GM19043 (cell line): ENCODE measurements around the gene IFNAR1.

Experiments
- ATAC-seq: cut with Tn5 transposase; IDR thresholded peaks from one replicate; pipeline ENCODE4 v1.9.1; 2021; ENCODE audit warnings: low read depth; ENCODE audit not compliant: unreplicated experiment

The IFNAR1 gene

DNA sequence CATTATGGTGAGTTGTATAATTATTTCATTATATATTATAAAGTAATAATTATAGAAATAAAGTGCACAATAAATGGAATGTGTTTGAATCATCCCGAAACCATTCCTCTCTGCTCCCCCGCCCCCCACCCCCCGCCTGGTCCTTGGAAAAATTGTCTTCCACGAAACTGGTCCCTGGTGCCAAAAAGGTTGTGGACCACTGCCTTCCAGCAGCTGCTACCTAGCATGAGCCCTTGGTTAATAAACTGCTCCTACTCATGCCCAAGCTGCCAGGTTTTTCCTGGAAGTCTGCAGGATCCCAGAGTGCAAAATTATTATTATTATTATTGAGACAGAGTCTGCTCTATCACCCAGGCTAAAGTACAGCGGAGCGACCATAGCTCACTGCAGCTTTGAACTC is 71.7 kb downstream of the IFNAR1 start:
- ATAC-seq: no peak

DNA sequence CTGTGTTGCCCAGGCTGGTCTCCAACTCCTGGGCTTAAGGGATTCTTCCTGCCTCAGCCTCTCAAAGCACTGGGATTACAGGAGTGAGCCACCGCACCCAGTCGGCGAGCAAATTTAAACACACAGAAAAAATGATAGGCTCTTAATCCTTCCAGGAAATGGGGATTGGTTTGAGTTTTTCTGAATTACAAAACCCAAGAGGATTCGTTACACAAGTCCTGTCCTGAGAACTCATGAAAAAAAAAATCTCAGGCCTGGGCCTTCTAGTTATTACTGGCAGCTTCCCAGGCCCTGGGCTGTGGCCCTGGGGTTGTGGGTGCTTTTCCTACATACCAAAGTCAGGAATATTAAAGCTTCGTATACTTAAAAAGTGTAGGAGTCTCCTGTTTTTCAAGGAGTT is 72.2 kb downstream of the IFNAR1 start:
- ATAC-seq: no peak

DNA sequence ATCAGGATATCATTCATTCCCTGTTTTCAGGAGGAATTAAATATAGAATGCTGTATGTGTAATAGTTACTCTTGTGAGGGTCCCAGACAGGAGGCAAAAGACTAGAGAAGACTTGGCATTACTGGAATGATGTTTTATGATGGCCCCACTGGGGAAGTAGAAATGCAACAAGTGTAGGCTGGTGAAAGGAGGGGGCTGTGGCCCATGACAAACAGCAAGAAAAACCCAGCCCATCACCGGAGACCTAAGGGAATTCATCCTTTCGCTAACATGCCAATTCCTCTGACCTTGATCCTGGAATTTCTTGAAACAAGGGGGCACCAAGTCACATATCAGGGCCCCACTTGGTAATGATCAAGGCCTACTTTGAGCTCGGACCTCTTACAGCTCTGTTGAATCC is 72.9 kb downstream of the IFNAR1 start:
- no peak for ATAC-seq

DNA sequence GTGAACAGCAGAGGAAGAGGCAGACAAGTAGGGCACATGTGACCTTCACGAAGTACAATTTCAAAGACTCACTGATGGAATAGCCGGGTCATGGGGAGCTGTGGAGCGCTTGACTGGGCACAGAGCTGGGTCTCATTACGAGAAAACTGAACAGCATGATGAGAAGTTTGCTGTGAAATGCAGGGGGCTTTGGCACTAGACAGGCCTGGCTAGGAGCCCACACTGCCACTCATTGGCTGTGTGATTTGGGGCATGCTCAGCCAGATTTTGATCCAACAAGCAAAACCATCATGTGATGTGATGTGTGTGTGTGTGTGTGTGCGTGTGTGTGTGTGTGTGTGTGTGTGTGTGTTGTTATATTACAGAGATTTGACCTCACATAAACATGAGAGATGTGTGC is 73.6 kb downstream of the IFNAR1 start:
- ATAC-seq: no peak

DNA sequence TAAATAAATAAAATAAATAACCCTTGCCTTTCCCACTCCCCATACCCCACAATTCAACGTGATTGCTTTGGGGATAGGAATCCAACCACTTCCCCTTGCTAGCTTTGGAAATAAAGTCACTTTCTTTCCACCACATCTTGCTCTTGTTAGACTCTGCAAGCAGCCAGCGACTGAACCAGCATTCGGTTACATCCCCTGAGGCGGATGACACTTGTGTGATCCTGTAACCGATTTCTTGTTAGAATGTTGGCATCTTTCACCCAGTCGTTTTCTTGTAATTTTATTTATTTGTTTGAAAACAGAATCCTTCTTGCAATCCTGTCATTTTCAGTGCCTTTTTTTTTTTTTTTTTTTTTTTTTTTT is 76.8 kb downstream of the IFNAR1 start:
- no peak for ATAC-seq

DNA sequence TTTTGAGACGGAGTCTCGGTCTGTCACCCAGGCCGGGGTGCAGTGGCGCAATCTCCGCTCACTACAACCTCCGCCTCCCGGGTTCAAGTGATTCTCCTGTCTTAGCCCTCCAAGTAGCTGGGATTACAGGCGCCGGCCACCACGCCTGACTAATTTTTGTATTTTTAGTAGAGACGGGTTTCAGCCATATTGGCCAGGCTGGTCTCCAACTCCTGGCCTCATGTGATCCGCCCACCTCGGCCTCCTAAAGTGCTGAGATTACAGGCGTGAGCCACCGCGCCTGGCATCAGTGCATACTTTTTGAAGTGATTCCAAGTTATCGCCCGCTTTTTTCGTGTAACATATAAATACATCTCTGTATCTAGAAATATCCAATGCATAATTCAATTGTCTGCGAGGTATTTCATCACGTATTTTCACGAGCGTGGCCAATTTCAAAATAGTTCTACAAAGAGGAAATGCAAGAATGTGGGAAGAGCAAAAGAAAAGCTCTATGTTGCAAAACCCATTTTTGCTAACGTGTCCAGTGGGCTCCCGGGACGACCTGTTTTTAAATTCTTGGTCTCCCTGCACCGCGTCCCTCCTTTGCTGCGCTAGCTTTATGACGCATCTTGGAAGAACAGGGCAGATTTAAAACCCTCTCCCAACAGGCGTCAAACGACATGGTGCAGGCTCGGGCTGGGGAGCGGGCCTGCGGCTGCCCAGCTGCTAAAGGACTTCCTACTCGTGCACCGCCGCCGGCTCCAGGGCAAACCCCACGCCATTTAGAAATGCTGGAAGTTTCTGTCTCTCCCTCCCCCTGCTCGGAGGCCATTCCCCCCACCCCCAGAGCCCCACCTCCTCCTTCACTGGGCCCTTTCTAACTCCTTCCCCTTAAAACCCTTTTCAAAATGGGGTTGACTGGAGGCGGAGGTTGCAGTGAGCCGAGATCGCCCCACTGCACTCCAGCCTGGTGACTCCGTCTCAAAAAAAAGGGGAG is 77.5 kb downstream of the IFNAR1 start:
- ATAC-seq: no peak

DNA sequence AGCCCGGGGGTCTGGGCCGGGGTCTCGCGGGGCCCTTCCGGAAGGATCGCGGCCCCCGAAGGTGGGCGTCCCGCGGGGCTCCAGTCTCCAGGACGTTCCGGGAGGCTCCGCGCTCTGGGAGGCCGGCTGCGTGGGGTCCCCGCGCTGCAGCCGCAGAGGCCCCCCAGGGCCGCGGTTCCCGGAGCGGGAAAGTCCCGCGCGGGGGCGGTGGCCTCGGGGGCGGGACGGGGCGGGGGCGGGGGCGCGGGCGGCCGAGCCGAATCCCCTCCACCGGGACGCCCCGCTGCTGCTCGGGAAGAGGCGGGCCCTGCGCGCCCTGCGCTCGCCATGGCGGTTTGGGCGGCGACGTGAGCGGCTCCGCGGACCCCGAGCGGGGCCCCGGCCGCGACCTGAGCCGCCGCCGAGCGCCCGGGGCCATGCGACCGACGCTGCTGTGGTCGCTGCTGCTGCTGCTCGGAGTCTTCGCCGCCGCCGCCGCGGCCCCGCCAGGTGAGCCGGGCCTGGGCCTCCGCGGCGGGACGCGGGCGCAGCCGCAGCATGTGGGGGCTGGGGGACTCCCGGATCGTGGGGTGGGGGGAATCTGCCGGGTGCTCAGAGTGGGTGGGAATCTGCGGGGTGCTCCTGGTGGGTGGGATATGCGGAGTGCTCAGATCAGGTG is 78.5 kb downstream of the IFNAR1 start, which contains the start of gene IFNGR2:
Gene IFNGR2, plus strand, starts transcription at position 286 of the 658 bp plus-strand sequence. Its CDS starts 131 bp downstream, at position 417.
- no peak for ATAC-seq

DNA sequence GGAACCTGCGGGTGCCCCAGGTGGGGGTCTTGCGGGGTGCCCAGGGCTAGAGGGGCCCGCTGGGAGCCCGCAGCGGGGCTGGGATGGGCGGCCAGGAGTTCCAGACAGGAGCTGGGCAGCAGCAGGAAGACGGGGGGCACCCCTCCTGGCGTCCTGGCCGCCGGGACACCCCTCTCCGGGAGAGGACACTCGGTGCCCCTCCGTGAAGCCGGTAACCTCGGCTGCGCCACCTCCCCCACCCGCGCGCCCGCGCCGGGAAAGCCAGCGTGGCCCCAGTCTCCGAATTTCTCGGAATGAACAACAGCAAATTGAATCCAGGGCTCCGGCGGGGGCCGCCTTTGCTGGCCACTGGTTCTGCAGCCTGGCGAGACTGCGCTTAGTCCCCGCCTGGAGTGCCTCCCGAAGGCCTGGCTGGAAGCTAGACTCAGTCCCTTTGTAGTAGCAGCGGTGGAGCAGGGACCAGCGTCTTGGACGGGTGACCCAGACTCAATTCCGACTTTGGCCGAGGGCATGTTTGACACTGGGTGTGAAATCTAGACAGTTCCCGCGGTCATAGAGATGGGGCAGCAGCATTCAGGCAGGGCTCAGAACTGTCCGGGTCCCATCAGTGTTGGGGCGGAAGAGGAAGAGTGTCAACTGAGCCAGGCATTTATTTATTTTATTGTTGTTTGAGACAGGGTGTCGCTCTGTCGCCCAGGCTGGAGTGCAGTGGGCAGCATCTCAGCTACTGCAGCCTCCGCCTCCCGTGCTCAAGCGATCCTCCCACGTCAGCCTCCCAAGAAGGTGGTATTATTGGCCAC is 79.2 kb downstream of the IFNAR1 start:
- ATAC-seq: no peak

DNA sequence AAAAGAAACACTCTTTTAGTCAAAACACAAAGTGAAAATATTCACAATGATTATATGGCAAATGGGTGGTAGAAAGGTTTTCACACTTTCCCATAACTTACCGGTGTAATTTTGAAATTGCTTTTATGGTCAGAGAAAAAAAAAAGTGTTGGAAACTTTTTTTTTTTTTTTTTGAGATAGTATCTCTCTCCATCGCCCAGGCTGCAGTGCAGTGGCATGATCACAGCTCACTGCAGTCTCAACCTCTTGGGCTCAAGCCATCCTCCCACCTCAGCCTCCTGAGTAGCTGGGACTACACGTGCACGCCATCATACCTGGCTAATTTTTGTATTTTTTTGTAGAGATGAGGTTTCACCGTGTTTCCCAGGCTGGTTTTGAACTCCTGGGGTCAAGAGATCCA is 81.7 kb downstream of the IFNAR1 start:
- ATAC-seq: no peak
